ENCODE measurements around the gene IL16. TPM values are rescaled to one million over a fixed set of nuclear protein-coding genes. Genes with fewer than 3 reads are reported as not detected.
A peak's percentile ranks its signal among the peaks of the same experiment; 100 is the strongest.

The IL16 gene
- total RNA-seq, 3 donors from 2014 or later (not counting 1 experiment from before 2014, with no cell fraction given) = 98.1 to 153 (median 114) TPM

- peak in 1 of 2 donors; percentile 36 for DNase-seq
- TF ChIP-seq, protein P1, sequence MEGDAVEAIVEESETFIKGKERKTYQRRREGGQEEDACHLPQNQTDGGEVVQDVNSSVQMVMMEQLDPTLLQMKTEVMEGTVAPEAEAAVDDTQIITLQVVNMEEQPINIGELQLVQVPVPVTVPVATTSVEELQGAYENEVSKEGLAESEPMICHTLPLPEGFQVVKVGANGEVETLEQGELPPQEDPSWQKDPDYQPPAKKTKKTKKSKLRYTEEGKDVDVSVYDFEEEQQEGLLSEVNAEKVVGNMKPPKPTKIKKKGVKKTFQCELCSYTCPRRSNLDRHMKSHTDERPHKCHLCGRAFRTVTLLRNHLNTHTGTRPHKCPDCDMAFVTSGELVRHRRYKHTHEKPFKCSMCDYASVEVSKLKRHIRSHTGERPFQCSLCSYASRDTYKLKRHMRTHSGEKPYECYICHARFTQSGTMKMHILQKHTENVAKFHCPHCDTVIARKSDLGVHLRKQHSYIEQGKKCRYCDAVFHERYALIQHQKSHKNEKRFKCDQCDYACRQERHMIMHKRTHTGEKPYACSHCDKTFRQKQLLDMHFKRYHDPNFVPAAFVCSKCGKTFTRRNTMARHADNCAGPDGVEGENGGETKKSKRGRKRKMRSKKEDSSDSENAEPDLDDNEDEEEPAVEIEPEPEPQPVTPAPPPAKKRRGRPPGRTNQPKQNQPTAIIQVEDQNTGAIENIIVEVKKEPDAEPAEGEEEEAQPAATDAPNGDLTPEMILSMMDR (IDR thresholded peaks at IDR 0.05) = no peak
- no peaks in the 10 kb centered on the region for H3K27me3 ChIP-seq (ENCODE audit: control insufficient read depth, insufficient read depth, low read length)
- H3K4me3 Mint-ChIP-seq = peak overlapping the region; percentile 99
- no peaks in the 10 kb centered on the region for H3K27me3 Mint-ChIP-seq (ENCODE audit: low read depth in 2 of 2)
- peaks cover 89% of the 10 kb centered on the region for H3K4me1 ChIP-seq (ENCODE audit: control insufficient read depth, insufficient read depth, low read length)
- peak overlapping the region; percentile 81 for H3K27ac ChIP-seq (ENCODE audit: low read length)
- intact Hi-C loops (cut with micrococcal nuclease) = no loop called here
- H3K9me3 ChIP-seq (ENCODE audit: control insufficient read depth, insufficient read depth, low read length) = no peaks in the 10 kb centered on the region
- peak overlapping the region; percentile 97 to 98 for H3K27ac Mint-ChIP-seq
- 0% methylated on average over 6 of the region's 6 CpGs for WGBS (ENCODE audit: insufficient coverage)
- peak overlapping the region; percentile 72 for H3K4me3 ChIP-seq (ENCODE audit: low read length)
- H3K36me3 Mint-ChIP-seq = peaks cover 32% of the 10 kb centered on the region
- no peaks in the 10 kb centered on the region for H3K9me3 Mint-ChIP-seq
- ATAC-seq = no peak
- H3K36me3 ChIP-seq (ENCODE audit: control insufficient read depth, insufficient read depth, low read length) = peaks cover 44% of the 10 kb centered on the region
- peaks cover 100% of the 10 kb centered on the region in 2 donors for H3K4me1 Mint-ChIP-seq
Measured at GRCh38 chr15:81298611-81299010, 101.9 kb downstream of the IL16 start.

GRCh38 chr15:81299156-81299555 is 102.5 kb downstream of the IL16 start:
- Mint-ChIP-seq H3K27ac (peak overlapping the region; percentile 97 to 98), H3K4me1 (peaks cover 100% of the 10 kb centered on the region in 2 donors), H3K36me3 (peaks cover 37% of the 10 kb centered on the region), H3K4me3 (peak overlapping the region; percentile 99), H3K9me3 (no peaks in the 10 kb centered on the region), H3K27me3 (ENCODE audit: low read depth in 2 of 2) (no peaks in the 10 kb centered on the region)
- 20% methylated on average over 3 of the region's 3 CpGs for WGBS (ENCODE audit: insufficient coverage)
- TF ChIP-seq, protein P1 (IDR thresholded peaks at IDR 0.05) = no peak
- intact Hi-C loops (cut with micrococcal nuclease) = no loop called here
- no peaks in the 10 kb centered on the region for H3K9me3 ChIP-seq (ENCODE audit: control insufficient read depth, insufficient read depth, low read length)
- peak overlapping the region; percentile 81 for H3K27ac ChIP-seq (ENCODE audit: low read length)
- DNase-seq (no peak), ATAC-seq (no peak)
- peaks cover 89% of the 10 kb centered on the region for H3K4me1 ChIP-seq (ENCODE audit: control insufficient read depth, insufficient read depth, low read length)
- peaks cover 50% of the 10 kb centered on the region for H3K36me3 ChIP-seq (ENCODE audit: control insufficient read depth, insufficient read depth, low read length)
- H3K4me3 ChIP-seq (ENCODE audit: low read length) = peak overlapping the region; percentile 72
- no peaks in the 10 kb centered on the region for H3K27me3 ChIP-seq (ENCODE audit: control insufficient read depth, insufficient read depth, low read length)

- Mint-ChIP-seq H3K27me3 (ENCODE audit: low read depth in 2 of 2) (no peaks in the 10 kb centered on the region), H3K4me3 (peak overlapping the region; percentile 99), H3K9me3 (no peaks in the 10 kb centered on the region), H3K36me3 (peaks cover 43% of the 10 kb centered on the region), H3K4me1 (peaks cover 100% of the 10 kb centered on the region in 2 donors), H3K27ac (peak overlapping the region; percentile 97 to 98)
- peaks cover 56% of the 10 kb centered on the region for H3K36me3 ChIP-seq (ENCODE audit: control insufficient read depth, insufficient read depth, low read length)
- no peaks in the 10 kb centered on the region for H3K27me3 ChIP-seq (ENCODE audit: control insufficient read depth, insufficient read depth, low read length)
- H3K4me3 ChIP-seq (ENCODE audit: low read length) = peak overlapping the region; percentile 72
- WGBS (ENCODE audit: insufficient coverage) = 11% methylated on average over 14 of the region's 14 CpGs
- ATAC-seq (no peak), DNase-seq (peak in 1 of 2 donors; percentile 11)
- intact Hi-C loops (cut with micrococcal nuclease) = loop anchor here (2.0 kb wide), 1 partner anchor 25 kb away; the partner anchor contains the start of gene STARD5
- TF ChIP-seq, protein P1 (IDR thresholded peaks at IDR 0.05) = no peak
- H3K27ac ChIP-seq (ENCODE audit: low read length) = peak overlapping the region; percentile 81
- no peaks in the 10 kb centered on the region for H3K9me3 ChIP-seq (ENCODE audit: control insufficient read depth, insufficient read depth, low read length)
- peaks cover 88% of the 10 kb centered on the region for H3K4me1 ChIP-seq (ENCODE audit: control insufficient read depth, insufficient read depth, low read length)
Measured at GRCh38 chr15:81299630-81300273, 103.1 kb downstream of the IL16 start.

Measured in natural killer cell (primary cell).